GM23248 (cell line): Measurements from ENCODE around the gene CDO1.

Experiments
- EZH2 ChIP-seq: fragments of 200-600 bp; sonication (generic); IDR thresholded peaks from 2 replicates; pipeline ENCODE4 v1.6.1; 2018; ENCODE audit warnings: antibody characterized with exemption, mild to moderate bottlenecking; ENCODE audit not compliant: insufficient read depth, poor library complexity, severe bottlenecking
- EZH2phosphoT487 ChIP-seq: fragments of 200-600 bp; sonication (generic); IDR thresholded peaks from 2 replicates; pipeline ENCODE4 v1.6.1; 2018; ENCODE audit warnings: antibody characterized with exemption, moderate library complexity, mild to moderate bottlenecking, low read depth; ENCODE audit not compliant: insufficient read depth

GRCh38 chr5:115775999-115776398 lies 40.5 kb downstream of the CDO1 start:
- TF ChIP-seq EZH2phosphoT487 (no peak), EZH2 (no peak)
